Left lung (tissue), 10 donors: ENCODE data around the gene PHF12. TPM values are rescaled to one million over a fixed set of nuclear protein-coding genes. Genes with fewer than 3 reads are reported as not detected.

ENCODE experiments used
- ATAC-seq: fragments of 200-7000 bp; cut with Tn5 transposase; one replicate; pipeline ENCODE4 v1.9.1; 2020; ENCODE audit warnings: moderate library complexity
- DNase-seq, 4 donors: peaks; one replicate each; pipeline ENCODE4 v3.0.0-alpha.2; 2013 to 2020
- H3K27ac ChIP-seq, 2 donors: fragments of 200-600 bp; sonication (generic) in 1 of 2; one replicate each; pipeline versions ENCODE4 v1.5.0 to v1.8.0; 2020 to 2021
- H3K27me3 ChIP-seq, 2 donors: fragments of 200-600 bp; sonication (generic) in 1 of 2; one replicate each; pipeline versions ENCODE4 v1.5.0 to v1.8.0; 2020 to 2021
- H3K36me3 ChIP-seq, 2 donors: fragments of 200-600 bp; sonication (generic) in 1 of 2; one replicate each; pipeline versions ENCODE4 v1.5.0 to v1.8.0; 2020 to 2021
- H3K4me1 ChIP-seq, 2 donors: fragments of 200-600 bp; one replicate each; pipeline ENCODE4 v1.8.0; 2021
- H3K4me3 ChIP-seq, 2 donors: fragments of 200-600 bp; sonication (generic) in 1 of 2; one replicate each; pipeline versions ENCODE4 v1.5.0 to v1.8.0; 2020 to 2021; ENCODE audit warnings: mild to moderate bottlenecking in 1 of 2
- H3K9me3 ChIP-seq, 2 donors: fragments of 200-600 bp; sonication (generic) in 1 of 2; one replicate each; pipeline versions ENCODE4 v1.5.0 to v1.8.0; 2020 to 2021
- intact Hi-C, 2 donors: fragments of 100-400 bp; cut with DNase I; formaldehyde crosslinking; loops; one replicate each; pipeline versions ENCODE4 v1.11.2 to v1.14.2; 2022
- polyA plus RNA-seq, 6 donors: library from polyadenylated mRNA; unstranded; fragments of 120-200 nt; gene quantifications; one replicate each; pipeline ENCODE4 v1.2.1, GENCODE V29; 2013; ENCODE audit not compliant: insufficient read length in 6 of 6
- total RNA-seq, 2 donors: library from RNA; stranded (reverse); fragmentation: NEBNext Ultra II Directional; extraction: Animal tissue kit (Norgen Biotek cat#: 25700); gene quantifications; one replicate each; pipeline ENCODE4 v1.2.1, GENCODE V29; 2021
- TF ChIP-seq, protein P1 (sequence below), 2 donors: fragments of 200-600 bp; sonication (generic) in 1 of 2; IDR thresholded peaks; one replicate each; pipeline versions ENCODE4 v1.5.0 to v1.8.0; 2021; ENCODE audit warnings: antibody characterized with exemption in 2 of 2
- donor health status: DM: no; HTN: yes; CAD: no.
- donor health status: DM: no; HTN: no; CAD: no.

PHF12 gene
- total and polyA plus RNA-seq, 8 donors: 32.1 to 68.7 (median 56.0) TPM

GRCh38 chr17:28983286-28984230 lies 32.2 kb upstream of the PHF12 start:
- DNase-seq: no peak
- TF ChIP-seq, protein P1, sequence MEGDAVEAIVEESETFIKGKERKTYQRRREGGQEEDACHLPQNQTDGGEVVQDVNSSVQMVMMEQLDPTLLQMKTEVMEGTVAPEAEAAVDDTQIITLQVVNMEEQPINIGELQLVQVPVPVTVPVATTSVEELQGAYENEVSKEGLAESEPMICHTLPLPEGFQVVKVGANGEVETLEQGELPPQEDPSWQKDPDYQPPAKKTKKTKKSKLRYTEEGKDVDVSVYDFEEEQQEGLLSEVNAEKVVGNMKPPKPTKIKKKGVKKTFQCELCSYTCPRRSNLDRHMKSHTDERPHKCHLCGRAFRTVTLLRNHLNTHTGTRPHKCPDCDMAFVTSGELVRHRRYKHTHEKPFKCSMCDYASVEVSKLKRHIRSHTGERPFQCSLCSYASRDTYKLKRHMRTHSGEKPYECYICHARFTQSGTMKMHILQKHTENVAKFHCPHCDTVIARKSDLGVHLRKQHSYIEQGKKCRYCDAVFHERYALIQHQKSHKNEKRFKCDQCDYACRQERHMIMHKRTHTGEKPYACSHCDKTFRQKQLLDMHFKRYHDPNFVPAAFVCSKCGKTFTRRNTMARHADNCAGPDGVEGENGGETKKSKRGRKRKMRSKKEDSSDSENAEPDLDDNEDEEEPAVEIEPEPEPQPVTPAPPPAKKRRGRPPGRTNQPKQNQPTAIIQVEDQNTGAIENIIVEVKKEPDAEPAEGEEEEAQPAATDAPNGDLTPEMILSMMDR (IDR thresholded peaks at IDR 0.05): no peak
- Histone ChIP-seq H3K36me3 (no peaks in the 10 kb centered on the region), H3K4me3 (no peak overlapping the region), H3K27ac (peak overlapping the region in 1 of 2 donors; percentile 95), H3K27me3 (peaks cover 7 to 36% of the 10 kb centered on the region in 2 donors), H3K9me3 (no peaks in the 10 kb centered on the region), H3K4me1 (peaks cover 0 to 40% of the 10 kb centered on the region in 2 donors)
- intact Hi-C loops: no loop called here
- no peak for ATAC-seq

DNA sequence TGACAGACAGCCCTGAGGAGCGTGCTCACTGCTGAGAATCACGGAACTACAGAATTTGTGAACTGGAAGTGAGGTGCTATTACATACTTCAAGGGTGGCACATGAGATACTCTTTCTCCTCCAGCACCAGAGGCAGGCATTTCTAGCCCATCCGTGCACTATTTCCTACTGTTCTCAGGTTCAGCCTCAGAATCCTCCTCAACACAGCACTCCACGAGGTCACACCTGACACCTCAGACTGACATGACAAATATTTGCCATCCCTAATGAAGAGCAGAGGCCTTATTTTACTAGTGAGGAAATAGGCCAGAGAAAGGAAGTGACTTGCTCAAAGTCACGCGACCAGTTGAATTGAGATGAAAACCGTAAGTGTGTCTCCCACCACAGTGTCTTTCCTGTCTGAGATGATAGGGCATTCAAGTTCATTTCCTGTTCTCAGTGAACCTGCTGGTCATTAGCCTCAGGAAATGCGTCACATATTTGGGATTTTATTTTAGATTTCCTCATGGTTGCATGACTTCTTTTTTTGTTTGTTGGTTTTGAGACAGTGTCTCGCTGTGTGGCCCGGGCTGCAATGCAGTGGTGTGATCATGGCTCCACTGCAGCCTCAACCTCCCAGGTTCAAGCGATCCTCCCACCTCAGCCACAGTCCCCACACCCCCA lies 30.9 kb upstream of the PHF12 start:
- intact Hi-C loops: no loop called here
- Histone ChIP-seq H3K36me3 (no peaks in the 10 kb centered on the region), H3K4me1 (peaks cover 0 to 40% of the 10 kb centered on the region in 2 donors), H3K4me3 (no peak overlapping the region), H3K27ac (peak overlapping the region; percentile 56 to 95), H3K27me3 (peaks cover 7 to 25% of the 10 kb centered on the region in 2 donors), H3K9me3 (no peaks in the 10 kb centered on the region)
- TF ChIP-seq, protein P1 (IDR thresholded peaks at IDR 0.05): no peak
- ATAC-seq (peak; percentile 68), DNase-seq (peak in 2 of 4 donors; percentile 35 to 41)

- ATAC-seq (no peak), DNase-seq (no peak)
- Histone ChIP-seq H3K27ac (no peak overlapping the region), H3K9me3 (no peaks in the 10 kb centered on the region), H3K4me3 (no peak overlapping the region), H3K4me1 (peaks cover 4 to 26% of the 10 kb centered on the region in 2 donors), H3K36me3 (no peaks in the 10 kb centered on the region), H3K27me3 (no peaks in the 10 kb centered on the region)
- TF ChIP-seq, protein P1 (IDR thresholded peaks at IDR 0.05): no peak
- intact Hi-C loops: loop anchor here in 1 of 2 donors (10.0 kb wide), 1 partner anchor 136 kb away; no protein-coding TSS in a partner anchor
These were observed 27.1 kb upstream of the PHF12 start for GRCh38 chr17:28978356-28978964.

DNA sequence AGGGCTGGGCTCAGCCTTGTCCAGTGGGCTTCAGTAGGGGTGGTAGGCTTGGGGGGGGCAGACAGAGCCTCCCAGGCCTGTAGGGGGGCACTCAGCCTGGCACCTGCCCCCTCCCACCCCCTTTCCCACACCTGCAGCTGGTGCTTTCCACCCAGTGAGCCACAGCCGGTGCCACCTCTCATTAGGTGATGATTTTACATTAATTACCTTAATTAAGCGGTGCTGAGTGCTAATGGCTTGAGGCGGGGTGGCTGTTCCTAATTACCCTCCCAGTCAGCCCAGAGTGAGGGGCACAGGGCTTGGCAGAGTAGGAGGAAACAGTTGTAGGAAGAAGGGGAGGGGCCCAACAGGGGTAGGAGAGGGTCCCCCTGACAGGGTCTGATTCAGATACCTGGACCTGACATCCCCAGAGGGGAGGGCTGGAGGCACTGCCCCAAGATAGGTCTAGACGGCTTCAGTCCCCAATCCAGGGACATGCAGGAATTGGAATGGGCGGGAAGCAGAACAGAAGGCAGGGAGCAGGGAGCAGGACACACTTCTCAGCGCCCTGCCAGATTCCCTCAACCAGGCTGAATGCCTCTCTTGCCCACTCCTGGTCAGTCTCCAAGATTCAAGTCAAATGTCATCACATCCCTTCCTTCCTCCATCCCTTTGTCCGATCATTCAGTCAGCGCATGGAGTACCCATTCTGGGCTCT lies 26.5 kb upstream of the PHF12 start:
- DNase-seq (no peak), ATAC-seq (no peak)
- H3K27me3 ChIP-seq: no peaks in the 10 kb centered on the region
- H3K36me3 ChIP-seq: no peaks in the 10 kb centered on the region
- TF ChIP-seq, protein P1 (IDR thresholded peaks at IDR 0.05): no peak
- H3K9me3 ChIP-seq: no peaks in the 10 kb centered on the region
- no peak overlapping the region for H3K4me3 ChIP-seq
- H3K4me1 ChIP-seq: peaks cover 5 to 20% of the 10 kb centered on the region in 2 donors
- intact Hi-C loops: loop anchor here in 1 of 2 donors (10.0 kb wide), 1 partner anchor 137 kb away; no protein-coding TSS in a partner anchor
- H3K27ac ChIP-seq: no peak overlapping the region
